GM12892 (cell line): ENCODE data around the gene CNIH3.

Experiments used
- POLR2A ChIP-seq: IDR thresholded peaks from 2 replicates; pipeline ENCODE4 v1.6.1; 2011; ENCODE audit warnings: low read depth, low read length, control low read depth
- POLR2AphosphoS5 ChIP-seq: IDR thresholded peaks from 2 replicates; pipeline ENCODE4 v1.6.1; 2011; ENCODE audit warnings: low read depth, low read length, control low read depth
- TAF1 ChIP-seq: IDR thresholded peaks from 2 replicates; pipeline ENCODE4 v1.6.1; 2011; ENCODE audit warnings: low read depth, mild to moderate bottlenecking, control low read depth, low read length, borderline replicate concordance

DNA sequence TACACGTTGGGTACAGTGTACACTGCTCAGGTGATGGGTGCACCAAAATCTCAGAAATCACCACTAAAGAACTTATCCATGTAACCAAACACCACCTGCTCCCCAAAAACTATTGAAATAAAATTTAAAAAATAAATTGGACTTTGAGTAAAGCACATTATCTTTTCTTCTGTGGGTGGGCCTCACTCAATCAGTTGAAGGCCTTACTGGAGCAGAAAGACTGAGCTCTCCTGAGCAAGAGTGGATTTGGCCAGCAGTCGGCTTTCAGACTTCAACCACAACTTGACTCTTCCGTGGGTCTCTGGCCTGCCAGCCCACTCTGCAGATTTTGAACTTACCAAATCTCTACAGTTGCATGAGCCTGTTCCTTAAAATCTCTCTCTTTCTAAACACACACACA, 78.9 kb downstream of the CNIH3 start:
- TF ChIP-seq POLR2A (no peak), POLR2AphosphoS5 (no peak), TAF1 (no peak)
